IMR-90 (cell line): ENCODE results near the gene ROBO3. TPM values are rescaled to one million over a fixed set of nuclear protein-coding genes. Genes with fewer than 3 reads are reported as not detected.

Experiments
- ATAC-seq: fragments of 200-7000 bp; cut with Tn5 transposase; 2 replicates; pipeline ENCODE4 v1.9.1; 2020; ENCODE audit warnings: low read depth, mild to moderate bottlenecking, moderate library complexity
- BruUV-seq: library from RNA; stranded (reverse); fragments of 400-500 nt; replicated peaks from 2 replicates; lab custom pipeline; 2021; lab: Mats Ljungman, UMichigan
- CTCF ChIA-PET: fragments of 300-600 bp; formaldehyde crosslinking; extraction: SDS; loops from one replicate; lab custom pipeline; 2021; ENCODE audit warnings: antibody characterized with exemption; lab: Yijun Ruan, JAX
- POLR2A ChIA-PET: fragments of 300-600 bp; sonication (Branson Sonifier 250); formaldehyde crosslinking; loops from one replicate; lab custom pipeline; 2022; ENCODE audit warnings: antibody characterized with exemption; ENCODE audit not compliant: unreplicated experiment; lab: Charles Lee
- DNase-seq: peaks from one replicate; pipeline ENCODE4 v3.0.0; 2013
- H2AFZ ChIP-seq: replicated peaks from 2 replicates; pipeline ENCODE3; 2013; ENCODE audit warnings: low read length, mild to moderate bottlenecking; ENCODE audit not compliant: poor library complexity
- H2AK5ac ChIP-seq: 2 replicates; pipeline ENCODE4 v1.6.1; 2013; ENCODE audit warnings: low read depth, low read length, inconsistent platforms
- H2AK9ac ChIP-seq: replicated peaks from 2 replicates; pipeline ENCODE3; 2013; ENCODE audit warnings: mild to moderate bottlenecking, low read depth, low read length, moderate library complexity; ENCODE audit not compliant: poor library complexity
- H2BK120ac ChIP-seq: 2 replicates; pipeline ENCODE4 v1.6.1; 2013; ENCODE audit warnings: low read depth, low read length, inconsistent platforms
- H2BK15ac ChIP-seq: 3 replicates; pipeline ENCODE4 v1.6.1; 2013; ENCODE audit warnings: low read depth, low read length, inconsistent platforms
- H2BK20ac ChIP-seq: 2 replicates; pipeline ENCODE4 v1.6.1; 2013; ENCODE audit warnings: low read depth, mild to moderate bottlenecking, inconsistent platforms, low read length, moderate library complexity
- H2BK5ac ChIP-seq: 2 replicates; pipeline ENCODE4 v1.6.1; 2013; ENCODE audit warnings: mild to moderate bottlenecking, low read depth, low read length, inconsistent platforms; ENCODE audit not compliant: poor library complexity, severe bottlenecking
- H3K14ac ChIP-seq: replicated peaks from 2 replicates; pipeline ENCODE4 v1.6.1; 2013; ENCODE audit warnings: low read depth, low read length, inconsistent platforms
- H3K18ac ChIP-seq: 2 replicates; pipeline ENCODE4 v1.6.1; 2013; ENCODE audit warnings: low read depth, low read length, control low read depth
- H3K23ac ChIP-seq: 2 replicates; pipeline ENCODE4 v1.6.1; 2013; ENCODE audit warnings: low read depth, low read length, inconsistent platforms
- H3K27ac ChIP-seq: 2 replicates; pipeline ENCODE4 v1.5.1; 2013; ENCODE audit warnings: mild to moderate bottlenecking, control low read depth, low read length; ENCODE audit not compliant: insufficient read depth
- H3K27me3 ChIP-seq: 2 replicates; pipeline ENCODE4 v1.6.1; 2013; ENCODE audit warnings: low read length; ENCODE audit not compliant: control insufficient read depth, insufficient read depth
- H3K36me3 ChIP-seq: 2 replicates; pipeline ENCODE4 v1.6.1; 2013; ENCODE audit warnings: low read length, mixed read lengths; ENCODE audit not compliant: control insufficient read depth, insufficient read depth
- H3K4ac ChIP-seq: 2 replicates; pipeline ENCODE4 v1.6.1; 2013; ENCODE audit warnings: low read depth, low read length, inconsistent platforms
- H3K4me1 ChIP-seq: 2 replicates; pipeline ENCODE4 v1.6.1; 2013; ENCODE audit warnings: low read length, mixed read lengths; ENCODE audit not compliant: control insufficient read depth, insufficient read depth
- H3K4me2 ChIP-seq: 2 replicates; pipeline ENCODE4 v1.6.1; 2013; ENCODE audit warnings: low read depth, mild to moderate bottlenecking, control low read depth, low read length, moderate library complexity
- H3K4me3 ChIP-seq: 2 replicates; pipeline ENCODE4 v1.5.1; 2013; ENCODE audit warnings: low read depth, mild to moderate bottlenecking, control low read depth, low read length, moderate library complexity; ENCODE audit not compliant: insufficient read depth
- H3K56ac ChIP-seq: 2 replicates; pipeline ENCODE4 v1.6.1; 2013; ENCODE audit warnings: low read length, inconsistent platforms; ENCODE audit not compliant: insufficient read depth; ENCODE audit errors: extremely low read depth
- H3K79me1 ChIP-seq, 2 experiments: 2 replicates each; pipeline ENCODE4 v1.6.1; 2013; ENCODE audit warnings: low read length in 2 of 2, inconsistent platforms in 1 of 2, low read depth in 1 of 2
- H3K9ac ChIP-seq: 2 replicates; pipeline ENCODE4 v1.6.1; 2013; ENCODE audit warnings: low read depth, low read length, control low read depth
- H3K9me1 ChIP-seq: 2 replicates; pipeline ENCODE4 v1.6.1; 2013; ENCODE audit warnings: low read length, inconsistent platforms; ENCODE audit not compliant: insufficient read depth
- H3K9me3 ChIP-seq: 2 replicates; pipeline ENCODE4 v1.6.1; 2013; ENCODE audit warnings: low read length; ENCODE audit not compliant: control insufficient read depth, insufficient read depth
- H4K20me1 ChIP-seq: 2 replicates; pipeline ENCODE4 v1.6.1; 2013; ENCODE audit warnings: low read length, inconsistent platforms; ENCODE audit not compliant: insufficient read depth
- H4K5ac ChIP-seq: 2 replicates; pipeline ENCODE4 v1.6.1; 2013; ENCODE audit warnings: mild to moderate bottlenecking, low read depth, low read length, control low read depth
- H4K8ac ChIP-seq, 2 experiments: 2 replicates each; pipeline ENCODE4 v1.6.1; 2013; ENCODE audit warnings: low read depth in 2 of 2, low read length in 2 of 2, control low read depth in 1 of 2, inconsistent platforms in 1 of 2
- H4K91ac ChIP-seq: 2 replicates; pipeline ENCODE4 v1.6.1; 2013; ENCODE audit warnings: low read depth, low read length, inconsistent platforms; ENCODE audit not compliant: insufficient read depth
- BHLHE40 ChIP-seq: fragments of 150-350 bp; IDR thresholded peaks from 2 replicates; pipeline ENCODE4 v1.6.1; 2016; ENCODE audit warnings: mild to moderate bottlenecking, low read depth, low read length
- CEBPB ChIP-seq: IDR thresholded peaks from 2 replicates; pipeline ENCODE4 v1.6.1; 2012; ENCODE audit warnings: low read depth, low read length, improper control_type of control experiment
- CHD1 ChIP-seq: IDR thresholded peaks from 2 replicates; pipeline ENCODE4 v1.6.1; 2012; ENCODE audit warnings: low read depth, low read length, improper control_type of control experiment
- FOS ChIP-seq: fragments of 150-350 bp; IDR thresholded peaks from 2 replicates; pipeline ENCODE4 v1.6.1; 2016; ENCODE audit warnings: low read depth, low read length
- MAFK ChIP-seq: IDR thresholded peaks from 2 replicates; pipeline ENCODE4 v1.6.1; 2012; ENCODE audit warnings: low read depth, low read length, improper control_type of control experiment
- MAZ ChIP-seq: IDR thresholded peaks from 2 replicates; pipeline ENCODE4 v1.6.1; 2012; ENCODE audit warnings: low read depth, mild to moderate bottlenecking, low read length, improper control_type of control experiment, moderate library complexity, borderline replicate concordance
- MXI1 ChIP-seq: IDR thresholded peaks from 2 replicates; pipeline ENCODE4 v1.6.1; 2012; ENCODE audit warnings: low read depth, mild to moderate bottlenecking, low read length, moderate library complexity, borderline replicate concordance
- NFE2L2 ChIP-seq: fragments of 150-350 bp; IDR thresholded peaks from 2 replicates; pipeline ENCODE4 v1.6.1; 2016; ENCODE audit warnings: low read depth, mild to moderate bottlenecking, low read length
- POLR2A ChIP-seq: IDR thresholded peaks from 2 replicates; pipeline ENCODE4 v1.6.1; 2012; ENCODE audit warnings: mild to moderate bottlenecking, low read depth, low read length
- RAD21 ChIP-seq: IDR thresholded peaks from 2 replicates; pipeline ENCODE4 v1.6.1; 2012; ENCODE audit warnings: low read length, improper control_type of control experiment
- RCOR1 ChIP-seq: IDR thresholded peaks from 2 replicates; pipeline ENCODE4 v1.6.1; 2012; ENCODE audit warnings: mild to moderate bottlenecking, low read length, improper control_type of control experiment; ENCODE audit not compliant: insufficient replicate concordance
- RFX5 ChIP-seq: IDR thresholded peaks from 2 replicates; pipeline ENCODE4 v1.8.0; 2012; ENCODE audit warnings: low read depth, mild to moderate bottlenecking, low read length, moderate library complexity
- SMC3 ChIP-seq: fragments of 150-350 bp; IDR thresholded peaks from 2 replicates; pipeline ENCODE4 v1.6.1; 2016; ENCODE audit warnings: low read depth, mild to moderate bottlenecking, antibody characterized with exemption, low read length, moderate library complexity
- USF2 ChIP-seq: fragments of 150-350 bp; IDR thresholded peaks from 2 replicates; pipeline ENCODE4 v1.6.1; 2017; ENCODE audit warnings: mild to moderate bottlenecking, antibody characterized with exemption, low read length, low read depth
- WGBS, 2 experiments: methylation state at CpG; one replicate each; pipeline versions ENCODE4 v1.1.5 to v1.1.7; 2013; ENCODE audit warnings: missing lambda C conversion rate in 2 of 2; ENCODE audit not compliant: insufficient read length in 1 of 2; ENCODE audit errors: extremely low coverage in 2 of 2; 5-methylcytosine and 5-hydroxymethylcytosine counted together
- dilution Hi-C: fragments of 300-500 bp; cut with HindIII; formaldehyde crosslinking; loops from one replicate; pipeline ENCODE4 v1.14.3; 2018; ENCODE audit warnings: low sequenced_read_pairs; ENCODE audit not compliant: unreplicated experiment
- in situ Hi-C: fragments of 300-500 bp; cut with MboI; formaldehyde crosslinking; loops from 3 replicates; pipeline ENCODE4 v1.14.3; 2019; ENCODE audit warnings: low sequenced_read_pairs, inconsistent platforms, mixed read lengths
- intact Hi-C: fragments of 100-400 bp; cut with micrococcal nuclease; formaldehyde crosslinking; loops from 2 replicates; pipeline ENCODE4 v1.10.0; 2022
- polyA plus RNA-seq, 3 experiments: library from polyadenylated mRNA; depleted of rRNA; stranded (reverse); fragments of >200 nt; gene quantifications; 2 replicates each; pipeline ENCODE4 v1.2.3, GENCODE V29; 2012; ENCODE audit warnings: low replicate concordance in 1 of 3
- total RNA-seq: library from RNA; depleted of rRNA; stranded (reverse); fragments of >200 nt; gene quantifications from 2 replicates; pipeline ENCODE4 v1.2.3, GENCODE V29; 2012
- TF ChIP-seq, protein P1 (sequence below): fragments of 150-350 bp; IDR thresholded peaks from 2 replicates; pipeline ENCODE4 v1.6.1; 2016; ENCODE audit warnings: low read depth, mild to moderate bottlenecking, low read length, moderate library complexity, borderline replicate concordance
- TF ChIP-seq, protein P2 (sequence below): conservative IDR thresholded peaks from 2 replicates; pipeline ENCODE4 v1.5.1; 2012; ENCODE audit warnings: mild to moderate bottlenecking, low read depth, low read length, improper control_type of control experiment

The ROBO3 gene
- total and polyA plus RNA-seq, 2 of the 4 experiments (the other 2 are of a cell fraction), result 12.0 to 54.1 TPM

- Histone ChIP-seq H2AK9ac (no peak overlapping the region), H3K14ac (no peak overlapping the region), H3K36me3 (no peaks in the 10 kb centered on the region), H3K27ac (no peak overlapping the region), H2AFZ (no peak overlapping the region), H4K5ac (no peak overlapping the region), H4K91ac (no peak overlapping the region), H2BK5ac (no peak overlapping the region), H2BK15ac (no peak overlapping the region), H3K18ac (no peak overlapping the region), H3K56ac (no peak overlapping the region), H3K4ac (no peak overlapping the region), H4K20me1 (no peaks in the 10 kb centered on the region), H4K8ac (no peak overlapping the region), H3K79me1 (no peaks in the 10 kb centered on the region), H2AK5ac (no peak overlapping the region), H3K4me2 (no peak overlapping the region), H3K9me1 (peaks cover 4% of the 10 kb centered on the region; the same call in 1 of the 2 replicates), H3K4me3 (no peak overlapping the region), H3K4me1 (peaks cover 13% of the 10 kb centered on the region), H3K27me3 (no peaks in the 10 kb centered on the region), H2BK120ac (no peak overlapping the region), H3K9me3 (no peaks in the 10 kb centered on the region), H3K23ac (no peak overlapping the region), H3K9ac (no peak overlapping the region), H2BK20ac (no peak overlapping the region)
- ChIA-PET CTCF (no interaction called here), POLR2A (no interaction called here)
- DNase-seq (no peak), ATAC-seq (no peak)
- no peak for TF ChIP-seq MAFK
- TF ChIP-seq, protein P1, sequence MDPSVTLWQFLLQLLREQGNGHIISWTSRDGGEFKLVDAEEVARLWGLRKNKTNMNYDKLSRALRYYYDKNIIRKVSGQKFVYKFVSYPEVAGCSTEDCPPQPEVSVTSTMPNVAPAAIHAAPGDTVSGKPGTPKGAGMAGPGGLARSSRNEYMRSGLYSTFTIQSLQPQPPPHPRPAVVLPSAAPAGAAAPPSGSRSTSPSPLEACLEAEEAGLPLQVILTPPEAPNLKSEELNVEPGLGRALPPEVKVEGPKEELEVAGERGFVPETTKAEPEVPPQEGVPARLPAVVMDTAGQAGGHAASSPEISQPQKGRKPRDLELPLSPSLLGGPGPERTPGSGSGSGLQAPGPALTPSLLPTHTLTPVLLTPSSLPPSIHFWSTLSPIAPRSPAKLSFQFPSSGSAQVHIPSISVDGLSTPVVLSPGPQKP, result no peak
- no peak for TF ChIP-seq RAD21
- no peak for TF ChIP-seq SMC3
- TF ChIP-seq, protein P2, sequence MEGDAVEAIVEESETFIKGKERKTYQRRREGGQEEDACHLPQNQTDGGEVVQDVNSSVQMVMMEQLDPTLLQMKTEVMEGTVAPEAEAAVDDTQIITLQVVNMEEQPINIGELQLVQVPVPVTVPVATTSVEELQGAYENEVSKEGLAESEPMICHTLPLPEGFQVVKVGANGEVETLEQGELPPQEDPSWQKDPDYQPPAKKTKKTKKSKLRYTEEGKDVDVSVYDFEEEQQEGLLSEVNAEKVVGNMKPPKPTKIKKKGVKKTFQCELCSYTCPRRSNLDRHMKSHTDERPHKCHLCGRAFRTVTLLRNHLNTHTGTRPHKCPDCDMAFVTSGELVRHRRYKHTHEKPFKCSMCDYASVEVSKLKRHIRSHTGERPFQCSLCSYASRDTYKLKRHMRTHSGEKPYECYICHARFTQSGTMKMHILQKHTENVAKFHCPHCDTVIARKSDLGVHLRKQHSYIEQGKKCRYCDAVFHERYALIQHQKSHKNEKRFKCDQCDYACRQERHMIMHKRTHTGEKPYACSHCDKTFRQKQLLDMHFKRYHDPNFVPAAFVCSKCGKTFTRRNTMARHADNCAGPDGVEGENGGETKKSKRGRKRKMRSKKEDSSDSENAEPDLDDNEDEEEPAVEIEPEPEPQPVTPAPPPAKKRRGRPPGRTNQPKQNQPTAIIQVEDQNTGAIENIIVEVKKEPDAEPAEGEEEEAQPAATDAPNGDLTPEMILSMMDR, result no peak
- no peak for TF ChIP-seq BHLHE40
- no peak for TF ChIP-seq USF2
- no peak for TF ChIP-seq FOS
- TF ChIP-seq CEBPB, result no peak
- TF ChIP-seq RFX5, result no peak
- no peak for TF ChIP-seq RCOR1
- TF ChIP-seq POLR2A, result no peak
- TF ChIP-seq NFE2L2, result no peak
- TF ChIP-seq MXI1, result no peak
- TF ChIP-seq MAZ, result no peak
- no peak for TF ChIP-seq CHD1
- no TSS peak for BruUV-seq
- no CpG with 5 or more reads among the region's 3 CpGs for WGBS, 2 experiments
- dilution Hi-C loops (no loop called here), in situ Hi-C loops (no loop called here), intact Hi-C loops (no loop called here)
These were observed 65.6 kb downstream of the ROBO3 start for GRCh38 chr11:124930799-124931198.
